ENCODE results near the gene MAPKAP1. TPM values are rescaled to one million over a fixed set of nuclear protein-coding genes. Genes with fewer than 3 reads are reported as not detected.

The MAPKAP1 gene
- polyA plus RNA-seq, 3 donors, result 39.9 to 57.5 (median 44.1) TPM

DNA sequence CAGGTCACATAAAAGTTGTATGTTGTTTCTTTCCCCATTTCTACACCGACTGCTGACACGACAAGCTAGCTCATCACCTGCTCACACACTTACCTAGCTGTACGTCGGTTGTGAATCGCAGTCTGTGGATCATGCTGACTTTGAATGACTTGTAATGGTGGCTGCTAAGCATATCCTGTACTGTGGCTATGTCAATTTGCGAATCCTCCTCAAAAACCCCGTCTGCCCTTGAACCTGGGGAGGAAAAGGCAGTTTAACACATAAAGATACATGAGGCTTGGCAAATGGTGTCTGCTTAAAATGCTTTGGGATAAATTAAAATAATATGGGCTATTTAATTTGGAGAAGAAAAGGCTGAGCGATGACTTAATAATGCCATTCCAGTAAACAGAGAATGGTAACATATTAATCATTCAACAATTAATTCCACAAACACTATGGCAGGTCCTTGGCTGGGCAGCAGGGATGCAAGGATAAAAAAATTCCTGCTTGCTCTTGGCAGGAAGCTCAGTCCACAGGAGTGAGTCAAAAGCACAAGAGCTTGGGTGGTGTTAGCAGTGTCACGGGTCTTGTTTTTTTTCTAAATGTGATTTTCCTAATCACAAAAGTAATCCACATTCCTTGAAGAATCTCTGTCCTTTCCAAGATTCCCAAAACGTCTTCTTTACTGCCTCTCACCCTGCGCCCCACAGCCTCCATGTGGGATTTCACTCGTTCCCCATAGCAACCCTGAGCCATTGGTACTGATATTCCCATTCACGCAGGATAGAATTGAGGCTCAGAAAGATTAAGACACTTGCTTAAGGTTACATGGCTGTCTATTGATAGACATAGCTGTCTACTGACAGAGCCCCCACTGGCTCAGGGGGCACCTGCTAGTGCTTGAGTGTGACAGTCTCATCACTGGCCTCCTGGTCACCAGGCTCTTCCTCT lies 222.4 kb downstream of the MAPKAP1 start:
- H3K4me1 ChIP-seq (ENCODE audit: control insufficient read depth in 1 of 2, insufficient read depth in 2 of 2, low read length in 2 of 2), result no peaks in the 10 kb centered on the region
- H3K36me3 Mint-ChIP-seq, result peaks cover 47 to 54% of the 10 kb centered on the region in 2 donors
- H3K27ac ChIP-seq (ENCODE audit: low read depth in 1 of 2, low read length in 2 of 2), result no peak overlapping the region
- H3K9me3 ChIP-seq (replicated peaks in 1 of 2; ENCODE audit: control insufficient read depth in 1 of 2, insufficient read depth in 1 of 2, low read length in 2 of 2), result no peaks in the 10 kb centered on the region
- H3K27me3 Mint-ChIP-seq (ENCODE audit: low read depth in 3 of 3), result peaks cover 0 to 3% (median 0%) of the 10 kb centered on the region in 3 donors
- no peaks in the 10 kb centered on the region for H4K20me1 ChIP-seq (ENCODE audit: insufficient read depth, low read length)
- no peak overlapping the region for H3K4me3 ChIP-seq (replicated peaks in 1 of 3; ENCODE audit: low read depth in 2 of 3, low read length in 3 of 3)
- 100% methylated on average over 4 of the region's 13 CpGs for WGBS (ENCODE audit: insufficient coverage)
- no peaks in the 10 kb centered on the region for H3K27me3 ChIP-seq (ENCODE audit: control insufficient read depth in 2 of 2, insufficient read depth in 2 of 2, low read length in 2 of 2)
- H2AFZ ChIP-seq (ENCODE audit: insufficient read depth, low read depth, low read length, poor library complexity, severe bottlenecking), result no peak overlapping the region
- TF ChIP-seq CTCF (IDR thresholded peaks at IDR 0.05), result no peak
- no peak overlapping the region for H3K4me2 ChIP-seq (replicated peaks; ENCODE audit: extremely low read depth, low read length, poor library complexity, severe bottlenecking)
- H3K9ac ChIP-seq (ENCODE audit: insufficient read depth, low read length, poor library complexity, severe bottlenecking), result no peak overlapping the region
- no peaks in the 10 kb centered on the region for H3K4me1 Mint-ChIP-seq
- H3K9me3 Mint-ChIP-seq, result no peaks in the 10 kb centered on the region
- intact Hi-C loops (cut with micrococcal nuclease), result no loop called here
- H3K79me2 ChIP-seq (ENCODE audit: insufficient read depth, low read length), result no peaks in the 10 kb centered on the region
- no peak overlapping the region for H3K4me3 Mint-ChIP-seq
- H3K27ac Mint-ChIP-seq, result no peak overlapping the region
- peaks cover 20 to 72% of the 10 kb centered on the region in 2 donors for H3K36me3 ChIP-seq (replicated peaks in 1 of 2; ENCODE audit: control insufficient read depth in 1 of 2, insufficient read depth in 2 of 2, low read length in 2 of 2)
- no peak for DNase-seq

DNA sequence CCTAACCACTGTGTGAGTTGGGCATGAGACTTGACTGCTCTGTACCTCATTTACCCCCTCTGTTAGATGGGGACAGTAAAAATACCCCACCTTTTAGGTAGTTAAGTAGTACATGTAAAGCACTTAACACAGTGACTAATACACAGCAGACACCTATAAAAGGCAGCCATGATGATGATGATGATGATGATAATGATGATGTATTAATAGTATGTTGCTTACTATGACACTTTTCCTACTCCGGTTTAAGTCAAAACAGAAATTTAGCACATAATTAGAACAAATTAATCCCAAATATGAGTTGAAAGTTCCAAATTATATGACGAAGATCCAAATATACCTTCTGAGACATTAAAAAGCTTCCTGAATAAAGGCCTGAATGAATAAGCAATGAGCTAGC lies 223.3 kb downstream of the MAPKAP1 start:
- Histone ChIP-seq H3K4me2 (replicated peaks; ENCODE audit: extremely low read depth, low read length, poor library complexity, severe bottlenecking) (no peak overlapping the region), H2AFZ (ENCODE audit: insufficient read depth, low read depth, low read length, poor library complexity, severe bottlenecking) (no peak overlapping the region), H3K4me1 (ENCODE audit: control insufficient read depth in 1 of 2, insufficient read depth in 2 of 2, low read length in 2 of 2) (no peaks in the 10 kb centered on the region), H4K20me1 (ENCODE audit: insufficient read depth, low read length) (no peaks in the 10 kb centered on the region), H3K4me3 (replicated peaks in 1 of 3; ENCODE audit: low read depth in 2 of 3, low read length in 3 of 3) (no peak overlapping the region), H3K79me2 (ENCODE audit: insufficient read depth, low read length) (no peaks in the 10 kb centered on the region), H3K27ac (ENCODE audit: low read depth in 1 of 2, low read length in 2 of 2) (no peak overlapping the region), H3K9ac (ENCODE audit: insufficient read depth, low read length, poor library complexity, severe bottlenecking) (no peak overlapping the region), H3K27me3 (ENCODE audit: control insufficient read depth in 2 of 2, insufficient read depth in 2 of 2, low read length in 2 of 2) (no peaks in the 10 kb centered on the region), H3K9me3 (replicated peaks in 1 of 2; ENCODE audit: control insufficient read depth in 1 of 2, insufficient read depth in 1 of 2, low read length in 2 of 2) (no peaks in the 10 kb centered on the region), H3K36me3 (replicated peaks in 1 of 2; ENCODE audit: control insufficient read depth in 1 of 2, insufficient read depth in 2 of 2, low read length in 2 of 2) (peaks cover 22 to 80% of the 10 kb centered on the region in 2 donors)
- Mint-ChIP-seq H3K9me3 (no peaks in the 10 kb centered on the region), H3K4me1 (no peaks in the 10 kb centered on the region), H3K4me3 (no peak overlapping the region), H3K27me3 (ENCODE audit: low read depth in 3 of 3) (peaks cover 0 to 3% (median 0%) of the 10 kb centered on the region in 3 donors), H3K27ac (no peak overlapping the region), H3K36me3 (peaks cover 53 to 57% of the 10 kb centered on the region in 2 donors)
- no CpG with 5 or more reads among the region's 2 CpGs for WGBS (ENCODE audit: insufficient coverage)
- TF ChIP-seq CTCF (IDR thresholded peaks at IDR 0.05), result no peak
- intact Hi-C loops (cut with micrococcal nuclease), result no loop called here
- no peak for DNase-seq
